Hepatic stellate cell (primary cell): ENCODE measurements around the gene SH3GLB2.
"Not testable (repeated sequence)": the region's sequence is repeated elsewhere in the genome, so short reads cannot be mapped to it uniquely, and the experiment has no call there.

Experiments used
- DNase-seq: peaks from one replicate; pipeline ENCODE4 v3.0.0; 2011; ENCODE audit warnings: low spot score

Gene SH3GLB2

DNA sequence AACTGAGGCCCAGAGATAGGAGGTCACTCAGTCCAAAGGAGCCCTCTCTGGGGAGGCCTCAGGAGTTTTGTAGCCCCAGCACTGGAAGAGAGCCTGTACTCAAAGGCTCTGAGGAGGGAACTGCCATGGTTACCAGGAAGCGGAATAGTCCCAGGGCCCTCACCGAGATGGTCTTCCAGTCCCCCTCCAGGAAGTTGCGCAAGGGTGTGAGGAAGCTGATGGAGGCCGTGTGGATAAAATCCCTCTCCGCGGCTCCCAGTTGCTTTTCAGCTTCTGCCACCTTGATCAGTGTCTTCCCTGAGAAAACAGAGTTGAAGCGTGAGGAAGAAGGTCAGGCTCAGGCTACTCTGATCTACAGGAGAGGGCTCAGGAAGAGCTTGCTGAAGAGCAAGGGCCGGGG lies 13.5 kb downstream of the SH3GLB2 start:
- DNase-seq = no peak

GRCh38 chr9:129014124-129014523 lies 14.0 kb downstream of the SH3GLB2 start:
- no peak for DNase-seq

DNA sequence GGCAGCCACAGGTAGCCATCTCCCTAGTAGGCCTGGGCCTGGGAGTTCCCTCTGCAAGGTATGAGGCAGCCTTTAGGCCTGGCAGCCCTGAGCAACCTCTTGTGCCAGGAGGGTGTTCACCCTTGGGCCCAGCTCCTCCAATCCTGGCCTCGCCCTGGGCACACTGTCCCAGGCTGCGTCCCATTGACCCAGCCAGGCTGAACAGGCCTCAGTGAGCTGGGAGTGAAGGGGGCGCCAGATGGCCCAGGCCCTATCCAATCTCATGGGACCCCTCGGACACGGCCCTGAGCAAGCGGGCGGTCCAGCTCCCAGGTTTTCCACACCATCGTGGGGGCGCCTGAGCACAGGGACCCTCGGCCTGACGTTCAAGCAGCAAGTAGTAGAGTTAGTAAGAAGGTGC lies 14.5 kb downstream of the SH3GLB2 start:
- no peak for DNase-seq

GRCh38 chr9:129012893-129013448 lies 15.2 kb downstream of the SH3GLB2 start:
- no peak for DNase-seq

- DNase-seq = no peak
Measured at GRCh38 chr9:129012343-129012742, 15.8 kb downstream of the SH3GLB2 start.

- no peak for DNase-seq
Measured at GRCh38 chr9:129011761-129012181, 16.4 kb downstream of the SH3GLB2 start.

DNA sequence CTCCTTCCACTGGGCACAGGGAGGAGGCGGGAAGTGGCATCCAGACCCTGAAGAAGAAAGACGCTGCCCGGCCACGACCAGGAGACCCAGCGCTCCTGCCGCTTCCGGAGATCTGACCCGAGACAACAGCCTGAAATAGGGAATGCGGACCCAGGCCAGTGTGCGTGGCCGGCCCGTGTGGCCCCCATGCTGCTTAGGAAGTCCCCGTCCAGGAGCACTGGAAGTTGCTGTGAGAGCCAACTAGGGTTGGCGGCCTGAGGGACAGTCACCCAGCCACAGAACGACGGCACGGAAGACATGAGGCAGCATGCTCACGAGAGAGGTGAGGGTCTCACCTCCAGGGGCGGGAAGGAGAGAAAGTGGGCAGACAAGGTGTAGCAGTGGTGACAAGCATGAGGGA lies 17.0 kb downstream of the SH3GLB2 start:
- no peak for DNase-seq

- DNase-seq = no peak
Measured at GRCh38 chr9:129010267-129010975, 17.7 kb downstream of the SH3GLB2 start.

DNA sequence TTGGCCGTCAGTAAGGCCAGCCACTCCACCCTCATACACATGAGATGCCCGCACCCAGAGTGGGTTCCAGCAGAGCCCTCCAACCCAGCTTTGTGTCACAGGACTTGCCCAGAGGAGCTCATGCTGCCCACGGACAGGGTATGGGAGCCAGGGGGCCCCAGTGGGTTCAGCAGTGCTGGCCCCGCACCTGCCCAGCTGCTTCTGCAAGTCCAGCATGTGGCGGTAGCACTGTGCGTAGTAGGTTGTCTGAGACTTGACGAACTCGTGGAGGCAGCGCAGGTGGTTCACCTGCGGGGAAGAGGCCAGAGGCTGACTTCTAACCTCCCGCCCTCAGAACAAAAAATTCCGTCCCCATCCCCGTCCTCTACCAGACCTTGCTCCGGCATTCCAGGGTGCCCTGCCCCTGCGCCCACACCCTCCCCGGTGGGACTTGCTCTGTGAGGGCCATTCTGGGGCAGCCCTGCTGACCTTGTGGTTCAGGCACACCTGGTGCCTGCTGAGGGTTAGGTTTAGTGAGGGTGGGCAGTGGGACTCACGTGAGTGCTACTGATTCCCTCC lies 18.5 kb downstream of the SH3GLB2 start:
- no peak for DNase-seq

GRCh38 chr9:129008986-129009583 lies 19.0 kb downstream of the SH3GLB2 start:
- no peak for DNase-seq

DNA sequence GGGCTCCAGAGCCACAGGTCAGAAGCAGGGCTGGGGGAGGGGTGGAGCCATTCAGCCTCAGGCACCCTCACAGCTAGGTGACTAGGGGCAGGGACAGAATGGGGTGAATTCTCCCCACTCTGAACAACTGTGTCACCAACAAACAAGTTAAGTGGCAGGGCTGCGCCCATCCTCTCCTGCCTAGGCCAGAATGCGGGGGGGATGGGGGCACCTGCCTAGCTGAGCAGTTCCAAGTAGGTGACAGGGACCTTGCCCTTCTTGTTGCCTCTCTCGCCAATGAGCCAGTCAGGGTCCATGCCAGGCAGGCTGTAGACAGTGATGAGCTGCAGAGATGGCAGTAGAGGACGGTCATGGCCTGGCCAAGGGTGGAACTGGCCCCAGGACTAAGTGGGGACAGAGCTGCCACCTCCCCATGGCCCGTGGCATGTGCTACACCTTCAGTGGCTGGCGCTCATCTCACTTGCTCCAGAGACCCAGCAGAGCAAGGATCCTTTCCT lies 19.6 kb downstream of the SH3GLB2 start:
- DNase-seq = no peak

GRCh38 chr9:129007766-129008468 lies 20.2 kb downstream of the SH3GLB2 start:
- no peak for DNase-seq

GRCh38 chr9:129007035-129007765 lies 20.9 kb downstream of the SH3GLB2 start:
- no peak for DNase-seq

GRCh38 chr9:129006328-129007034 lies 21.6 kb downstream of the SH3GLB2 start:
- DNase-seq = peak; percentile 90

DNA sequence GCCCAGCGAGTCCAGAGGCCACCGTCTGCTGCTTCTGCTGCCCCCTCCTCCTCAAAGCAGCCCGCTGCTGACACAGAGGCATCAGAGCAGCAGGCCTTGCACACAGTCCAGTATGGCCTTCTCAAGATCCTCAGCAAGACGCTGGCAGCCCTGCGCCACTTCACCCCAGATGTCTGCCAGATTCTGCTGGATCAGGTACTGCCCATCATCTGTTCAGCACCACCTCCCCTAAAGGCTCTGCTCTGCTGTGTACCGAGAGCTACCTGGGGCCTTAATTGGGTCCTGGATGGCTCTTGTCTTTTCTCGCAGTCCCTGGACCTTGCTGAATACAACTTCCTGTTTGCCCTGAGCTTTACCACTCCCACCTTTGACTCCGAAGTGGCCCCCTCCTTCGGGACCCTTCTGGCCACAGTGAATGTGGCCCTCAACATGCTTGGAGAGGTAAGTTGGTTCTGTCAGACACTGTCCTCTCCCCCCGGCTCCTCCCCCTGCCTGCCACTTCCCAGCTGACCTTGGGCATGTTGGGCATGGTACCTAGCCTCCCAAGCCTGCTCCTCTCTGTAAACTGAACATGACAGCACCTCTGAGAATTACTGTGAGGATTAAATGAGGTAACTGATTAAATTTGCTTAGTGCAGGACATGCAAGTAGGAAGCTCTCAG lies 22.7 kb downstream of the SH3GLB2 start:
- no peak for DNase-seq

GRCh38 chr9:129004173-129004572 lies 24.0 kb downstream of the SH3GLB2 start:
- not testable (repeated sequence) for DNase-seq

DNA sequence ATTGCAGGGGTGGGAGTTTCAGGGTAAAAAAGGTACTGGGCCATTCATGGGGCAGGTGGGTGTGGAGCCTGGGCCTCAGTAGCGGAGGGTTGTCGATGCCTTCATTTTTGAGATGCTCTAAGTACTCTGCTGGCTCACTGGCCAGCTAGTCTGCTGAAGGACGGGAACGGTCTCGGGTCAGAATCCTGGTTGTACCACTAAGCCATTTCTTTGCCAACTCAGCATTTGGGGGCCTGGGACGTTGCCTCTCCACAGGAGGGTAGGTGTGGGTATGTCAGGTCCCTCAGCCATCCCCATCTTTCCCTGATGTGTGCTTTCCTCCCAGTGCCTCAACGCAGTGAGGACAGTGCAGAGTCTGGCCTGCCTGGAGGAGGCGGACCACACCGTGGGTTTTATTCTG lies 25.1 kb downstream of the SH3GLB2 start:
- no peak for DNase-seq

DNA sequence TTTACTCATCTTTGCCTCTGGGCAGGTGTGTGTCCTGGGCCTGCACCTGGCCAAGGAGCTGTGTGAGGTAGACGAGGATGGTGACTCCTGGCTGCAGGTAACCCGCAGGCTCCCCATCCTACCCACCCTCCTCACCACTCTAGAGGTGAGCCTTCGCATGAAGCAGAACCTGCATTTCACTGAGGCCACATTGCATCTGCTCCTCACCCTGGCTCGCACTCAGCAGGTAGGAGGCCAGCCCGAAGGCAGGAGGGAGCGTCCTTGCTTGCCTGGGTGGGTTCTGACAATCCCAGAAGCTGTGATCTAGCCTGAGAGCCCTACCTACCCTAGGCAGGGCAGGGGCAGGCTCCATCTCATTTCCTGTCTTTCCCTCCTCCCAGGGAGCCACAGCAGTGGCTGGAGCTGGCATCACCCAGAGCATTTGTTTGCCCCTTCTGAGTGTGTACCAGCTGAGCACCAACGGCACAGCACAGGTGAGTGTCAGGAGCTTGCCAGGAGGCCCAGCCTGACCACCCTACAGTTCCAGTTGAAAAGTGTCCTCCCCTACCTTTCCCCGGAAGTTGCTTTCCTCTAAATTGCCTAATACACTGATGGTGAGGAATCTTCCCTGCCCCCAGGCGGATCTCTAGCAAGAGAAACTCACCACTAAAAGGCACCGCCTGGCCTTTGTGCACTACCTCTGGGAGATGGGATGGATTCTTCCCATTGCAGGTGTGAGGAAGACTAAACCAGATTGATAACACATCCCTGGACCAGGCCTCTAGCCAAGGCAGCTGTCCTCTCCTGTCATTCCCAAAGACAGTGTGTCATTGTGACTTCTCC lies 26.4 kb downstream of the SH3GLB2 start:
- DNase-seq = no peak

DNA sequence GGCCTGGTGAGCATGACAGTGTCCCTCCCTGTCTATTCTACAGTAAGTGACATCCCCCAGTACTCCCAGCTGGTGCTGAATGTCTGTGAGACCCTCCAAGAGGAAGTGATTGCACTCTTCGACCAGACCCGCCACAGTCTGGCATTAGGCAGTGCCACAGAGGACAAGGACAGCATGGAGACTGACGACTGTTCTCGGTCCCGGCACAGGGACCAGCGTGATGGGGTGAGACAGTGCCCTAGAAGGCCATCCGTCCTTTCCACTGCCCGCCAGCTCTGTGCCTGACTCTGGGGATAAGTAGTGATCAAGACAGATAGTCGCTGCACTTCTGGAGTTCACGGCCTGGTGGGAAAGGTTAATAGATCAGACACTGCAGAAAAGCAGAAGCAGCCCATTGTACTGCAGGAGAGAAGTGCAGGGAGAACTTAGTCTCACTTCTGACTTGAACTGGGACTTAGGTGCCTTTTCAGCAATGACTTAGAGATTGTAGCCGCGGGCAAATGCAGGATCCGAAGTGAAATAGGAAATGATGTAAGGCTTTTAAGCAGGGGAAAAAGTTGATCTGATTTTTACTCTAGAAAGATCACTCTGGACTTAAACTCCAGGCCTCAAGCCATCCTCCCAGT lies 28.4 kb downstream of the SH3GLB2 start:
- DNase-seq = no peak
